ENCODE results near the gene DOCK2.

DNA sequence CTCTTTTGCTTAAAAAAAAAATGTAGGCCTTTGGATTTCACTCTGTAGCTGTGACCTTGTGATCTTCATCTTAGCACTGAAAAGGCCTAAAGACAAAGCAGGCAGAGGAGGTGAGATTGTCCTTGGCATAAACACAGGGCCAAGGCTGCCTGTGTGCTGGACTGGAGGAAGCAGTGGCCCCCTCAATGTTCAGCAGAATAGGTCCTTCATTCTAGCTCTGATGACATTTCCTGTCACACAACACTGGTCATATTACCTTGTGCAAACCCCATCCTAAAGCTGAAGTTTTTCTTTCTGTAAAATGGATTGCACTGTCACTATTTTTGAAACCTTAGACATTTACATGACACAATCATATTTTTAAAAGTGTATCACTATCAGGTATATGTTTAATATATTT lies 195.8 kb downstream of the DOCK2 start:
- TF ChIP-seq, protein P1, sequence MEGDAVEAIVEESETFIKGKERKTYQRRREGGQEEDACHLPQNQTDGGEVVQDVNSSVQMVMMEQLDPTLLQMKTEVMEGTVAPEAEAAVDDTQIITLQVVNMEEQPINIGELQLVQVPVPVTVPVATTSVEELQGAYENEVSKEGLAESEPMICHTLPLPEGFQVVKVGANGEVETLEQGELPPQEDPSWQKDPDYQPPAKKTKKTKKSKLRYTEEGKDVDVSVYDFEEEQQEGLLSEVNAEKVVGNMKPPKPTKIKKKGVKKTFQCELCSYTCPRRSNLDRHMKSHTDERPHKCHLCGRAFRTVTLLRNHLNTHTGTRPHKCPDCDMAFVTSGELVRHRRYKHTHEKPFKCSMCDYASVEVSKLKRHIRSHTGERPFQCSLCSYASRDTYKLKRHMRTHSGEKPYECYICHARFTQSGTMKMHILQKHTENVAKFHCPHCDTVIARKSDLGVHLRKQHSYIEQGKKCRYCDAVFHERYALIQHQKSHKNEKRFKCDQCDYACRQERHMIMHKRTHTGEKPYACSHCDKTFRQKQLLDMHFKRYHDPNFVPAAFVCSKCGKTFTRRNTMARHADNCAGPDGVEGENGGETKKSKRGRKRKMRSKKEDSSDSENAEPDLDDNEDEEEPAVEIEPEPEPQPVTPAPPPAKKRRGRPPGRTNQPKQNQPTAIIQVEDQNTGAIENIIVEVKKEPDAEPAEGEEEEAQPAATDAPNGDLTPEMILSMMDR (IDR thresholded peaks at IDR 0.05): no peak
- TF ChIP-seq EZH2 (IDR thresholded peaks at IDR 0.05; ENCODE audit: borderline replicate concordance, insufficient read depth, low read depth, low read length, poor library complexity, severe bottlenecking): no peak
